G401 (cell line): ENCODE results near the gene PCBP2. TPM values are rescaled to one million over a fixed set of nuclear protein-coding genes. Genes with fewer than 3 reads are reported as not detected.

ENCODE experiments used
- DNase-seq: peaks from one replicate; pipeline ENCODE4 v3.0.0-alpha.2; 2015; ENCODE audit warnings: low spot score
- in situ Hi-C: cut with HindIII; loops from 2 replicates; pipeline ENCODE4 v1.10.0; 2016; ENCODE audit warnings: low sequenced_read_pairs, mixed read lengths
- total RNA-seq: library from RNA; depleted of rRNA; stranded (reverse); fragments of >200 nt; shearing (Covaris generic); gene quantifications from 2 replicates; pipeline ENCODE4 v1.2.3, GENCODE V29; 2014; rRNA removed

Gene PCBP2
- total RNA-seq, 1 experiment from 2014 or later: 145 TPM

GRCh38 chr12:53530061-53530460 is 78.2 kb downstream of the PCBP2 start:
- DNase-seq: peak; percentile 98
- in situ Hi-C loops: no loop called here

Other genes starting within 250 kb of the PCBP2 start
- gene ITGB7, start 244.9 kb upstream of the PCBP2 start, total RNA-seq: 0.41 and 0.49 TPM in 2 replicates
- 48.6 and 58.9 TPM in 2 replicates for gene RARG, start 219.9 kb upstream of the PCBP2 start, total RNA-seq
- gene ESPL1, start 183.8 kb upstream of the PCBP2 start, total RNA-seq: 21.8 and 23.1 TPM in 2 replicates
- gene PFDN5, start 156.6 kb upstream of the PCBP2 start, total RNA-seq: 302 and 381 TPM in 2 replicates
- gene MYG1, start 152.4 kb upstream of the PCBP2 start, total RNA-seq: 43.8 and 43.9 TPM in 2 replicates
- 103 and 105 TPM in 2 replicates for gene AAAS, start 130.5 kb upstream of the PCBP2 start, total RNA-seq
- gene SP7, start 115.7 kb upstream of the PCBP2 start, total RNA-seq: 0.41 TPM in 1 of 2 replicates, not detected in the other
- 26.6 and 40.0 TPM in 2 replicates for gene SP1, start 71.9 kb upstream of the PCBP2 start, total RNA-seq
- not detected in 2 replicates for gene AMHR2, start 28.2 kb upstream of the PCBP2 start, total RNA-seq
- 83.1 and 127 TPM in 2 replicates for gene PRR13, start 10.4 kb upstream of the PCBP2 start, total RNA-seq
- 29.5 and 32.8 TPM in 2 replicates for gene MAP3K12, start 47.4 kb downstream of the PCBP2 start, total RNA-seq
- gene TARBP2, start 49.2 kb downstream of the PCBP2 start, total RNA-seq: 117 and 119 TPM in 2 replicates
- 10.7 TPM in 1 of 2 replicates, not detected in the other for gene NPFF, start 55.4 kb downstream of the PCBP2 start, total RNA-seq
- gene ATF7, start 174.3 kb downstream of the PCBP2 start, total RNA-seq: 11.6 and 12.4 TPM in 2 replicates
- 219 and 225 TPM in 2 replicates for gene ATP5MC2, start 224.0 kb downstream of the PCBP2 start, total RNA-seq